ENCODE data around the gene CLMN. TPM values are rescaled to one million over a fixed set of nuclear protein-coding genes. Genes with fewer than 3 reads are reported as not detected.

The CLMN gene
- total and polyA plus RNA-seq, 2 of the 13 experiments (the other 11 are each of a cell fraction or from before 2014, with no cell fraction given) = 15.1 to 16.7 TPM

- TF ChIP-seq ZNF256 (CRISPR knock-in tag; conservative IDR thresholded peaks at IDR 0.05) (no peak), ZNF382 (CRISPR knock-in tag; IDR thresholded peaks at IDR 0.05; ENCODE audit: borderline replicate concordance) (no peak), ZNF468 (CRISPR knock-in tag; IDR thresholded peaks at IDR 0.05) (no peak)
Observed at GRCh38 chr14:95184413-95184790, 135.3 kb downstream of the CLMN start (continued).

- Histone ChIP-seq H3K27me3 (ENCODE audit: control insufficient read depth in 1 of 2, insufficient read depth in 2 of 2, low read length in 2 of 2) (no peaks in the 10 kb centered on the region), H3K4me1 (ENCODE audit: insufficient read depth, low read length) (peaks cover 35% of the 10 kb centered on the region), H3K36me3 (replicated peaks in 1 of 2; ENCODE audit: control insufficient read depth in 1 of 2, insufficient read depth in 2 of 2, low read length in 2 of 2) (no peaks in the 10 kb centered on the region), H3K79me2 (ENCODE audit: insufficient read depth, low read length) (no peaks in the 10 kb centered on the region), H3K27ac (ENCODE audit: extremely low read length, insufficient read depth, low read length) (no peak overlapping the region), H3K4me2 (ENCODE audit: low read depth, low read length) (peak overlapping the region; percentile 2; the same call in 1 of the 2 replicates), H3K4me3 (replicated peaks in 1 of 3; ENCODE audit: insufficient read depth in 1 of 3, low read depth in 2 of 3, low read length in 3 of 3) (no peak overlapping the region), H4K20me1 (ENCODE audit: insufficient read depth, low read length) (no peaks in the 10 kb centered on the region), H2AFZ (ENCODE audit: low read length) (no peak overlapping the region), H3K9ac (ENCODE audit: insufficient read depth, low read depth, low read length) (no peak overlapping the region), H3K9me3 (ENCODE audit: low read length) (peaks cover 8% of the 10 kb centered on the region; the same call in 1 of the 2 replicates)
- POLR2A ChIA-PET = interaction anchor here (1.3 kb wide), 1 partner anchor 26 kb away, joined by 5 read pairs; the partner anchor contains the start of gene DICER1
- FAIRE-seq (no peak), DNase-seq (ENCODE audit: low spot score) (no peak), ATAC-seq (no peak; the same call in 2 of the 3 replicates)
- TF ChIP-seq FOSL2 (CRISPR knock-in tag; IDR thresholded peaks at IDR 0.05) (no peak), ZBTB20 (CRISPR knock-in tag; IDR thresholded peaks at IDR 0.05; ENCODE audit: borderline replicate concordance, low read depth) (no peak), ZBED4 (CRISPR knock-in tag; IDR thresholded peaks at IDR 0.05; ENCODE audit: borderline replicate concordance) (no peak), ZNF619 (CRISPR knock-in tag; IDR thresholded peaks at IDR 0.05) (no peak), FOXP1 (IDR thresholded peaks at IDR 0.05) (no peak), FOXP1 (CRISPR knock-in tag; IDR thresholded peaks at IDR 0.05) (0 out of 2 replicates have a peak, but pooled peaks have one; percentile 13), YY1 (IDR thresholded peaks at IDR 0.05; ENCODE audit: insufficient read depth, insufficient replicate concordance, low read depth, low read length) (peak; percentile 40), SALL1 (CRISPR knock-in tag; IDR thresholded peaks at IDR 0.05) (no peak), FOXO1 (CRISPR knock-in tag; IDR thresholded peaks at IDR 0.05) (no peak), CHD4 (IDR thresholded peaks at IDR 0.05; ENCODE audit: borderline replicate concordance, low read length) (no peak), PPARG (CRISPR knock-in tag; conservative IDR thresholded peaks at IDR 0.05) (no peak), SOX13 (IDR thresholded peaks at IDR 0.05) (no peak), SOX13 (CRISPR knock-in tag; conservative IDR thresholded peaks at IDR 0.05 in 1 of 2, IDR thresholded peaks at IDR 0.05 in 1 of 2) (peak in 1 of 2 experiments; percentile 45; a peak in 1 of 4 replicates), SOX5 (CRISPR knock-in tag; IDR thresholded peaks at IDR 0.05; ENCODE audit: borderline replicate concordance) (peak; percentile 46; the same call in 1 of the 2 replicates)
- TF ChIP-seq, protein P1, sequence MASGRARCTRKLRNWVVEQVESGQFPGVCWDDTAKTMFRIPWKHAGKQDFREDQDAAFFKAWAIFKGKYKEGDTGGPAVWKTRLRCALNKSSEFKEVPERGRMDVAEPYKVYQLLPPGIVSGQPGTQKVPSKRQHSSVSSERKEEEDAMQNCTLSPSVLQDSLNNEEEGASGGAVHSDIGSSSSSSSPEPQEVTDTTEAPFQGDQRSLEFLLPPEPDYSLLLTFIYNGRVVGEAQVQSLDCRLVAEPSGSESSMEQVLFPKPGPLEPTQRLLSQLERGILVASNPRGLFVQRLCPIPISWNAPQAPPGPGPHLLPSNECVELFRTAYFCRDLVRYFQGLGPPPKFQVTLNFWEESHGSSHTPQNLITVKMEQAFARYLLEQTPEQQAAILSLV (CRISPR knock-in tag; IDR thresholded peaks at IDR 0.05; ENCODE audit: borderline replicate concordance) = no peak
- intact Hi-C loops (cut with micrococcal nuclease; ENCODE audit: unreplicated experiment) = no loop called here
- no TSS peak for BruUV-seq (replicated peaks)
- WGBS (ENCODE audit: low lambda C conversion rate) = 46% methylated on average over 6 of the region's 6 CpGs
- in situ Hi-C loops (cut with HindIII; ENCODE audit: extremely low pct_ligation_motif_present, low pct_unique_long_range_greater_than_20kb) = no loop called here
- CTCF ChIA-PET (ENCODE audit: low intra/inter-chr PET ratio, low total read pairs) = no interaction called here
Observed at GRCh38 chr14:95183532-95184412, 135.9 kb downstream of the CLMN start.

Data from HepG2 (cell line).